Midbrain (tissue), 1 donor: Measurements from ENCODE around the gene SLC24A1.
"Not testable (repeated sequence)": the region's sequence is repeated elsewhere in the genome, so short reads cannot be mapped to it uniquely, and the experiment has no call there.

Source experiments
- DNase-seq: peaks from one replicate; lab custom pipeline; 2025; lab: John Stamatoyannopoulos, UW

Gene SLC24A1

DNA sequence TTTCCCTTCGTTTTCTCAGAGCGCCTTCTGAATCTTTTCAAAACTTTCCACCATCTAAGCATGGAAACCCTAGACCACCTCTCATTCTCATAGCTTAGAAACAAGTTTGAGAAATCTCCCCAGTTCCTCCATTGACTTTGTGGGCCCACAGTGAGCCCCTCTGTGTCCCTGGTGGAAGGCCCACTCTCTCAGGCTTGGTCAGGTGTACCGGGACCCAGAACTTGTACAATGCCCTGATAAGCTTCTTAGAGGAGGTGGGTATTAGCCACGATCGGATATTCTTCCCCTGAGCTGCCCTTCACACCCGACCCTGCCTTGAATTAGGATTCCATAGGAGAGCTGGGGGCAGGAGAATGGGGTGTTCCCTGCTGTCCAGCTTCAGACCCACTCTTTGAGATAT, at the start of gene SLC24A1:
TSS of gene SLC24A1 (plus strand) at position 301 of the 400 bp plus-strand sequence. CDS start 2,143 bp downstream, outside the sequence.
- DNase-seq, result no peak

DNA sequence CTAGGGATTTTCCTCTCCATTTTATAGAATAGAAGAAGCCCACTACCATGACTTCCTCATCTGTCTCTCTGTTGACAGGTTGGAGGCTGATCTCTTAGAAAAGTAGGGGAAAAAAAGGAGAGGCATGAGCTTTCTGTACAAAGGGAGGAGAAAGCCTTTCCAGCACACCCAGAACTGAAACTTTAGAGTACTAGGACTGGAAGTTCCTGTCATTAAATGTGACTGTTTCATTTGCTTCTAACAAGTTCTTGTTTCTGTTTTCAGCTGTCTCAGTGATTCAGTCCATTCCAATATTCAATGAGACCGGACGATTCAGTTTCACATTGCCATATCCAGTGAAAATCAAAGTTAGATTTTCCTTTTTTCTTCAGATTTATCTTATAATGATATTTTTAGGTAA, 49.8 kb upstream of the SLC24A1 start:
- DNase-seq, result peak; percentile 23

DNA sequence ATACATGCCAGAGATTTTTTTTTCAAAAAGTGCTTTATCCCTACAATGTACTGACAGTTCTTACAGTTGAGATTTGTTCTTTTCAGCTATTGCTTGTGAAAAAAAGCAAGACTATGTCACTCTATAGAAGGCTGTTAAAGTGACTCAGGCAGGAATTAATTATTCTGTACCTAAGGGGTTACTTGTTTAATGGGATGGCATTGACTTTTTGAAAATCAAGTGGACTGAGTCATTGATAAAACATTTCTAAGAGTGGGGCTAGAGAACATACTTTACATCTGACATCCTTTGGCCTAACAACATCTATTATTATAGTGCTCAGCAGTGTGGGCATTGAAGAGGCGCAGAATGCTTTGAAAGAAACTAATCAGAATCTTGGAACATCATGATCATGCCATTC, 45.1 kb upstream of the SLC24A1 start:
- DNase-seq, result no peak

DNA sequence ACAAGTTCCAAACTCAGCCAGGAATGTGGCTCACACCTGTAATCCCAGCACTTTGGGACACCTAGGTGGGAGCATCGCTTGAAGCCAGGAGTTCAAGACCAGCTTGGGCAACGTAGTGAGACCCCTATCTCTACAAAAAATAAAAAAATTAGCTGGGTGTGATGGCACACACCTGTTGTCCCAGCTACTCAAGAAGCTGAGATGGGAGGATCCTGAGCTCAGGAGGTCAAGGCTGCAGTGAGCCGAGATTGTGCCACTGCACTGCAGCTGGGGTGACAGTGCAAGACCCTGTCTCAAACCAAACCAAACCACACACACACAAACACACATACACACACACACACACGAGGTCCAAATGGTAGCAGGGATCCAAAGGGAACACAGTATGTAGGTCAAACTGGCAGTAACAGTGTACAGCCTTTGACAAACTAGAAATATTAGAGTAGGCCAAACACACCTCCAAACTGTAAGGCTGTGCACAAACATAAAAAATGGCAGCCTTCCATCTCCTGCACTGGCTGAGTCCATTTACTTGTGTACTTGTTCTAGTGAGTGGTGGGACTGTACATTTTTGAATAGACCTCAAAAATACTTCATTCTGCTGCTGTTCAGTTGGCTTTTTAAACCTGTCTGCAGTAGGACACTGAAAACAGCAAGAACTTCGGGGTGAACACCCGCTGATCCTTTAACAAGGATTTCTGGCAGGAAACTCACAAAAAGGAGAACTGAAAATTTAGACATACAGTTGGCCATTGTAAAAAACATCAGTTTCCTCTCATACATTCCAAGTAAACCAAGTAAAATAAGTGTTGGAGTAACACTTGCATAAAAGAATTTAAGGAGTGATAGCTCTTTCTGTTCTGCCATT, 44.4 kb upstream of the SLC24A1 start:
- DNase-seq, result no peak

DNA sequence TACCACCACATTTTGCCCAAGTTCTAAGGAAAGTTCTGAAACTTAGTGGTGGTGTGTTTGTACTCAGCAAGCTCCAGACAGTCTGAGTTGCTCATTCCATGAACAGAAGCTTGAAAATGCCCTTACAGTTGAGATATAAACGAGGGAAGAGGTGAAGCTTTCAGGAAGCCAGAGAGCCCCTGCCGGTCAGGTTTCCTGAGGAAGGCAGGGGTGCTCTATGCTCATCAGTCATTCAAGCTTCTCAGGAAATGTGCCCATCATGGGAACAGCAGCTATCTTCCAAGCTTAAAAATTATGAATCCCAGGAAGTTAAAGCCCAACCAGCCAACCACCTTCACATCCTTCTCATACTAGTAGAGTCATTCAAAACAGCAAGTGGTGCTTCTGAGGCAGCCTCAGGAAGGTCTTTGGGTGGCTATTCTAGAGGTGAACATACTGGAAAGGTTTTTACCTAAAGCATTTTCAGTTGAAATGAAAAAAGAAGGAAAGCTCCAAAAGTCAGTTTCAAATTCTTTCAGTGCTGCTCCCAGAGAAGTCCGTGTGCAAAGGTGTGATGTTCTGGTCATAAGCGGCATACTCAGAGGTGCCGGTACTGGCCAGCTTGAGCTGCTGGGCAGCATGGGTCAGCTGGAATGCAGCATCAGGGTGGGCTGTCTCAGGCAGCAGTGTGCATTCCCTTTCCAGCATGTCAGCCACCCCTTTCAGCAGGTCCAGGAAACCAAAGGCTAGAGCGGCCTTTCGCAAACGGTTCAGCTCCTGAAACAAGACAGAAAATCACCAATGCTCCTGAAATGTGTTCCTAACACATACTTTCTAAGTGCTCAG, 42.6 kb upstream of the SLC24A1 start:
- DNase-seq, result no peak

DNA sequence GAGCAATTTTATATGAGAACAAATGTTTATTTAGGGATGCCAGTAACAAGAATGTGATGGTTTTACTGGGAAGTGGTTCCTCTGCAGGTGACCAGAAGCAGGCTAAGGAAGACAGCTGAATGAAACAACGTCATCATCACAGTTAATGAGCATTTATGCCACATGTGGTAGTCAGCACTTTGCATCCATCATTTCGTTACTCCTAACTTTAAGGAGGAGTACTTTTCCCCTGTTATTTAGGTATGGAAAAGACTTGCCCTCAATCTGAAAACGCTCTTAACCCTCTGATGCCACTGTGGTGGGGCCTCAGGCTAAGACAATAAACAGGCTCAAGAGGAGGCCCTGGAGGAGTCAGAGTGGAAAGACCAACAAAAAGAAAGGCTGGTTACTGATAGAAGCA, 42.0 kb upstream of the SLC24A1 start:
- no peak for DNase-seq

DNA sequence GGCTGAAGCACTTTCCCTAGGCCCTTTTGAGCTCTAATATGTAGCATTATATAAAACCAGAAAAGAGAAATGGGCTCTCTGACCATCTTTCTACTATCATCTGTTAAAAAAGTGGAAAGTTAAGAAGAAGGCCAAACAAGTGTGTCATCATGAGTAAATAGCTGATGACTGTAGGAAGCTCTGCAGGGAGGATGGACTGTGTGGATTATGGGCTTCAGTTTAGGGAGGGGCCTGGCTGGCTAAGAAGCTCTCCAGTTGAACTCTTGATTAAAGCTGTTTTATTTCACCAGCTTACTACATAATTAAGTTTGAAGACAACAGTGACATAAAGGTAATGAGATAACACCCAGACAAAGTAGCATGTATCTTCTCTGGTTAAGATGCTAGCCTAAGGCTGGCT, 41.5 kb upstream of the SLC24A1 start:
- DNase-seq, result no peak

DNA sequence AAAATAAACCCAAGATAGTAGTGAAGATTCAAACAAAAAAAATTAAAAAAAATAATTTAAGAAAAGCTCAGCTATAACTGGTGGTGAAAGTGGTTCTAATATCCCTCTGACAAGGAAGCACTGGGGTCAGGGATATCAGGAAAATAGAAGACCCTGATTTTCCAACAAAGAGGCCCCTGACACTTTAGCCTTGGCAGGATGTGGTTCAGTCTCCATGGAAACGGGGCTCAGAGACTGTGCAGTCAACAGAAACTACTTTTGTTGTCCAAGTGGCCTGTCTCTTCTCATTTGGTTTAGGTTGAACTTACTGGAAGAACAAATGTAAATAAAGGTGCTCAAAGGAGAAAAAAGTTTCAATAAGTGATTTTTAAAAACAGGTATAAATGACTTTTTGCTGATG, 38.0 kb upstream of the SLC24A1 start:
- no peak for DNase-seq

DNA sequence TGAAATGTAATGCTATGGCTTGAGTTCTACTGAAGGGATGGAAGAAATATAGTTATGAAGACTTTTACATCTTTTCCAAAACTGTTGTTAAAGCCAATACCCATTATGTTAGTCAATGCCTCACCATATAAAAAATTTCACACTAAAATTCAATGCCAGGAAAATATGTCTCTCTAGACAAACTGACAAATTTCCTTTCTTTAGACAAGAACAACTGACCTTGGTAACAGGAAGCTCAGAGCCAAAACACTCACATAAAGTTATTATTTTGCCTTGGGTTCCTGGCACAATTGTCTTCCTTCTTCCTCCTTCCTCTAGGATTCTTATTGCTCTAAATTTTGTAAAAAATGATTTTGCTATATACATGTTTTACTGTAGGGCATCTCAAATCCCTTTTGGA, 37.5 kb upstream of the SLC24A1 start:
- DNase-seq, result no peak

DNA sequence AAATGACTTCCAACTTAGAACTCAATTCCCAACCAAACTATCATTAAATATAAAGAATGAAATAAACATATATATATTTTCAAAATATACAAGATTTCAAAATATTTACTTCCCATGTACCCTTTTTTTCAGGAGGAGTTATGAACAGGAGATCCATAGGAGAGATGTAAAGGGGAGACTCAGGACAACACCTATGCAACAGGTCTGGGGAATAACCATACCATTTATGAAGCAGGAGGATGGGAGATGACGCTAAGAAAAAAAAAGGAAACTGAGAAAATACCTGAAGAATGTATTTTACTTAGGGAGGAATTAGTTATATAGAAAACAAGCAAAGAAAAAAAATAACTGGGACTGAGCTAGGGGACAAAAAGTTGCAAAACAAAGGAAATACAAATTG, 34.6 kb upstream of the SLC24A1 start:
- no peak for DNase-seq

DNA sequence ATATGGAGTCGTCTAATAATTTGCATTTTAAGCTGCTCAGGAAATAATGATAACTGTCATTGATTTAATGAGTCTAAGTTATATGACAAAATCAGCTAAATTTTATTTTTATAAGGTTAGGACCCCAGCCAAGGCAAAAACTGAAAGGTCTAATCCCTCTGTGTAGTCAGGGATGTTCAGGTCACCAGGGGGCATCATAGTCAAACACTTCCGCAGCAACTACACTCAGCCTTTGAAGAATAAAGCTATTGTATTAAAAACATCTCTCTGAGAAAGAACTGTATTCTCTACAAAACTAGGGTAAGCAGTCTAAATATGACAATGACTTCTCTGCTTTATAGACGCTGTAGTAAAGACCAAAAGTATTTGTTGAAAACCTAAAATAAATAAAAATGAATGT, 25.8 kb upstream of the SLC24A1 start:
- peak; percentile 72 for DNase-seq

DNA sequence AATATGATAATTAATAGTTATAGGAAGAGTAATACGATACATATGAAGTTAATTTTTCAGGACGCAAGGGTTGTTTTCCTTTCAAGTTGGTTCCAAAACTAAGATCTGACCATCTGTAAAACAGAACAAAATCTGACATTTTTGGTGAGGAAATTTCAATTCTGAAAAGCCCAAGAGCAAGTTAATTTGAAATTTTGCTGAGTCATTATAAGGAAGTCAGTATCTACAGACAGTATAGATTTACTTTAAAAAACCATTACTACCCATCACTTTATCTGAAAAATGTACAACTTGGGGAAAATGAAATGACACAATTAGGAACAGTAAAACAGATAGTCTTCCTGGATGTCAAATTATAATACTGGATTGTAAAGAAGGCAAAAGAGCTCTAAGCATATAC, 23.3 kb upstream of the SLC24A1 start:
- DNase-seq, result no peak

DNA sequence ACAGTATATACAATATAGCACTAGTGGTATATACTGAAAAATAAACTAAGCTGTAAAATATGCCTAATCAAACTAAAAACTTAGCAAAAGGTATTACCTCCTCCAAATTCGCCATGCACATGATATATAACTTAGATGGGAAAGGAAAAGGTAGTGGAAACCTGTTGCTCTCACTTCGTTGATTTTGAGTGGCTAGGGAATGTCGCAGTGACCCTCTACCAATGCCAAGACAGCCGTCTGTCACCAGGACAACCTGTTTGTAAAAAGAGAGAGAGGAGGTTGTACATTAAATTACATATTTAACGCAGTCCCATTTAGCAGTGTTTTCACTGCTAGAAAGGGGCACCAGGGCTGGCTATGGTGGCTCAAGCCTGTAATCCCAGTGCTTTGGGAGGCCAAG, 22.1 kb upstream of the SLC24A1 start:
- no peak for DNase-seq

DNA sequence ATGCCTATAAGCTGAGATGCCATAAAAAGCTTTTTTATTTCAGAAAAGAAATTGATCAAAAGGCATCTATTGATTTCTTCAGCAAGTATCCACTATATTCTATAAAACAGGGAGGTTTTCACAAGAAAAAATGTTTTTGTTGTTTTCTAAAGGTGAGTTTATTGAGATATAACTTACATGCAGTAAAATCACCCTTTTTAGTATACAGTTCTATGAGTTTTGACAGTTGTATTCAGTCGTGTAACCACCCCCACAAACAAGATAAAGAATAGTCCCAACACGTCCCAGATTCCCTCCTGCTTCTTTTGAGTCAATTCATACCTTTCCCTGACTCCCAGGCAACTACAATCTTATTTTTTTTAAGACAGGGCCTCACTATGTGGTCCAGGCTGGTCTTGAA, 18.6 kb upstream of the SLC24A1 start:
- no peak for DNase-seq

DNA sequence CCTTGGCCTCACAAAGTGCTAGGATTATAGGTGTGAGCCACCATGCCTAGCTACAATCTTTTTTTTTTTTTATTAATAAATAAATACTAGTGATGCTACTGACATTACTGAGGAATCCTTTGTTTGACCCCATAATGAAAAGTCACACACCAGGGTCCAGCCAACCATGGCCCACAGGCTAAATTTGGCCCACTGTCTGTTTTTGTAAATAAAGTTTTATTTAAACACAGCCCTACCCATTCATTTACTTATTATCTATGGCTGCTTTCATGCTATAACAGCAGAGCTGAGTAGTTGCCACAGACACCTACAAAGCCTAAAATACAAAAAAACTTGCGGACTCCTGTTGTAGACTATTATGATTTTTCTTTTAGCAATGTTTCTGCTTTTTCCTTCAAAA, 18.2 kb upstream of the SLC24A1 start:
- DNase-seq, result no peak

DNA sequence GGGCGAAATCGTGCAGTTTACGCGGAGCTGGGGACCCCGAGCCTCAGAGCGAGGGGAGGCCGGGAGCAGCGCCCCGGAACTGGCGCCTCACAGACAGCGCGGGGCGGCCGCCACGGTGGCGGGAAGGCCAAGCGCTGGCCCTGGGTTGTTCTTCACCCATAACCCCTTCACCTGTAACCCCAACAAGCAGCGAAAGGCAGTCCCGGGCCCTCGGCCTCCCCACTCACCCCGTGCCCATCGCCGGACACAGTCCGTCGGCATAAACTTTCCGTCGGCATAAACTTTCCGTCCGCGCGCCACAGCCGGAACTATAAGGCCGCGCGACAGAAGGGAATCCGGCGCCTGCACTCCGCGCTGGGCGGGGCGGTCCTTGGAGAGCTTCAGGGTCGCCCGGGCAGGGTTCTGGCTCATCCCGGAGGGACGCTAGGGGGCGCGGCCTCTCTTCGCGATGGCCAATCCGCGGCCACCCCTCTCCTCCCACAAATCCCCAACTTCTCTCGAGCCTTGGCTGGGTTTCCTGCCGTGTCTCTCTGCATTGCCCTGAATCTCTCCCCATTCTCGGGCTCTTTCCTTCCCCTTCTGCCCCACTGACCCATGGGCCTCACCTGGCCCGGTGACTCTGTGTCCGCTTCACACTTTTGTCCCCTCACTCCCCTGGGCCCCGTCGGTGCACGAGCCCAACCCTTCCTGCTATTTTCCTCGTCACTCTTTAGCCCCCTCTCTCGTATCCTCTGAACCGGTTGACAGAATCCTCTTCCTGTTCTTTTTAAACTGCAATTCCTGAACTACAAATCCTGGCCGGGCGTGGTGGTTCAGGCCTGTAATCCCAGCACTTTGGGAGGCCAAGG, 10.6 kb upstream of the SLC24A1 start, which contains the start of gene INTS14:
TSS of gene INTS14 (minus strand) at position 261 of the 848 bp plus-strand sequence. CDS start 3,751 bp downstream, outside the sequence.
- DNase-seq, result peak; percentile 97

DNA sequence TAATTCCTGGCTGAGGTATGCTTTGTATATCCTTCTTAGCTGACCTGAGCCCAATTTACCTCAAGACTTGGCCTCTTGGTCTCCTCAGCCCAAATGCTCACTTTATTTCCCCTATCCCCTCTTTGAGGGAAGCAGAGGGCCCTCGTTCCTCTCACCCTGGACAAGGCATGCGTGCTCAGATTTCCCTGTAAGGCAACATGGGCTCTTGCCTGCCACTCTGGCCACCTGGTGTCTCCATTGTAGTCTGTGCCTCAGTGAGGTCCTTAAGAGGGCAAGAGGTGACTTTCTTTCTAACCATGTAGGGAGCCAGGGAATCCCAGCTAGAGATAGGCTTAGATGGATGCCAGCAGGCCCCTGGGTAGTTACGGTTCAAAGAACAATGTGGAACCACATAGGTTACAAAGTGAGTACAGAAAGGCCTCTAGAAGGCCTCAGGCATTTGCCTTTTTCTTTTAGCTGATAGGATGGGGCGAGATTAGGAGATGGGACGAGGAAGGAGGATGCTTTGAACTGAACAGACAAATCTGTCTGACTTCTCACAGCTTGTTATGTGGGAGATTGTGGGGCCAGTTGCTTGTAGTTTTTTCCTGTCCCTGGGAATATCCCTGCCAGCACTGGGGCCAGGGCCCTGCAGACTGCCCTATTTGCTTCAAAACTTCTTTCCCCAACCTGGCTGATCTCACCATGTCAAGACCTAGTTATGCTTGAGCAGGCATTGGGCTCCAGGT, 9.7 kb upstream of the SLC24A1 start:
- DNase-seq, result no peak

DNA sequence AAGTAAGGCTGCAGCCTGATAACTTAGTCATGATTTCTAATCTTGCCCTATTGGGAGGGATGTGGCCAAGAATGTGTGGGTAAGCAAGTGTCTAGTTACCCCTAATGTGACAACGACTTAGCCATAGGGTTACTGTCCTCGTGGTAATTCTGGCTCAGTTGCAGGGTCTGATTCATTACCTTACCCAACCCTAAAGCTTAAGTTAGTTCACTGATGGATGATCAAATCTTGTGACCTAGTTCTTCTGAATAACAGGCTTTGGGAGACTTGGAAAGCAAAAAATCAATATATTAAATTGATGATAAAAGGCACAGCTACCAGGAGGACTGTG, 9.2 kb upstream of the SLC24A1 start:
- DNase-seq, result no peak

DNA sequence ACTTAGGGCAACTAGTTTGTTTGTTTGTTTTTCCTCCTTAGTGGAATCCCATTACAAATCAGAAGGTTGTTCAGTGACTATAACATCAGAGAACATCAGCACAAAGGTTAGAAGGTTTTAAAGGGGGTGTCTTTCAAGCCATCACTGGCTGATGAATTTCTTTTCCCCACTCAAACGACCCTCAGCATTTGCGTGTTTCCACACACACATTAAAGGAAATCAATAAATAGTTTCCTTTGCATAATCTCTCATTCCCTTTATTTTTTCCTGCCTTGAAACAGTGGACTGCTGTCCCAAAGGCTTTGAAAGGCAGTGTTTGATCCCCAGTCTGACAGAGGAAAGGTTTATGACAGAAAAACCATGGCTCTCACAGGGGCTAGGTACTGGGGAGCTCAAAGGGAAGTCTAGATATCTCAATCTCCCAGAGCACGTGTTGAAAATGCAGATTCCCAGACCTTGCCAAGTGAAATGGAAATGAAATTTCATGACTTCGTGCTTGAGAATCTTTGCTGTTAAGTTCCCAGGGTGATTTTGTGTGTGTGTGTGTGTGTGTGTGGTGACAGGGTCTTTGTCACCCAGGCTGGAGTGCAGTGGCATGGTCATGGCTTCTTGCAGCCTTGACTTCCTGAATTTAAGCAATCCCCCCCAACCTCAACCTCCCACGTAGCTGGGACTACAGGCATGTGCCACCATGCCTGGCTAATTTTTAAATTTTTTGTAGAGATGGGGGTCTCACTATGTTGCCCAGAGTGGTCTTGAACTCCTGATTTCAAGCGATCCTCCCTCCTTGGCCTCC, 8.6 kb upstream of the SLC24A1 start:
- DNase-seq, result no peak

DNA sequence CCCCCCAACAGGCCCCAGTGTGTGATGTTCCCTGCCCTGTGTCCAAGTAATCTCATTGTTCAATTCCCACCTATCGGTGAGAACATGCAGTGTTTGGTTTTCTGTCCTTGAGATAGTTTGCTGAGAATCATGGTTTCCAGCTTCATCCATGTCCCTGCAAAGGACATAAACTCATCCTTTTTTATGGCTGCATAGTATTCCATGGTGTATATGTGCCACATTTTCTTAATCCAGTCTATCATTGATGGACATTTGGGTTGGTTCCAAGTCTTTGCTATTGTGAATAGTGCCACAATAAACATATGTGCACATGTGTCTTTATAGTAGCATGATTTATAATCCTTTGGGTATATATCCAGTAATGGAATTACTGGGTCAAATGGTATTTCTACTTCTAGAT, 5.9 kb upstream of the SLC24A1 start:
- DNase-seq, result not testable (repeated sequence)
